ENCODE data around the gene MIOX. TPM values are rescaled to one million over a fixed set of nuclear protein-coding genes. Genes with fewer than 3 reads are reported as not detected.

Gene MIOX
- total RNA-seq, 1 experiment from 2014 or later, result 1.4 TPM

DNA sequence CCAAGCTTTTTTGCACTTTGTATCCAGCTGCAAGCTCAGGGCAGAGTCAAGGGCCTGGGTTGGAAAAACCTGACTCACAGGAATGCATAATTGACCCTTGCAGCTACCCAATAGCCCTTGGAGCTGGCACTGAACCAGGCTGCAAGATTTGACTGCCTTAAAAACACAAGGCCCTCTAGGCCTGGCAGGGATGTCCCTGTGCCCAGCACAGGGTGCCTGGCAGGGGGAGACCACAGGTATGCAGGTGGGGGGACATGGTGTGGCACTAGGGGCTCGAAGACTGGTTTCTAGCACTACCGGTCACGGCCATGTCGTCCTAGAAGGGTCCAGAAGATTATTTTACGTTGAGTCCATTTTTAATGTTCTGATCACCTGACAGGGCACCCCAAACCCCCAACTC lies 42.0 kb upstream of the MIOX start:
- Histone ChIP-seq H3K9me3 (ENCODE audit: control insufficient read depth, low read depth, low read length) (no peaks in the 10 kb centered on the region), H3K27me3 (ENCODE audit: insufficient read depth, low read length) (no peaks in the 10 kb centered on the region), H3K23me2 (ENCODE audit: insufficient read length, low read depth, low read length, poor library complexity, severe bottlenecking) (no peaks in the 10 kb centered on the region), H2AK5ac (ENCODE audit: insufficient read length, low read length) (no peak overlapping the region), H4K5ac (ENCODE audit: insufficient read length, low read depth, low read length) (no peak overlapping the region), H3K27ac (ENCODE audit: insufficient read length, low read depth, low read length) (no peak overlapping the region), H4K91ac (ENCODE audit: insufficient read length, low read depth, low read length) (no peak overlapping the region), H3K4ac (ENCODE audit: low read depth, low read length) (no peak overlapping the region), H2BK12ac (ENCODE audit: insufficient read length, low read depth, low read length) (no peak overlapping the region), H2AFZ (ENCODE audit: low read length) (no peak overlapping the region), H3K4me2 (ENCODE audit: insufficient read depth, insufficient read length, low read length) (no peak overlapping the region), H3K23ac (ENCODE audit: insufficient read length, low read depth, low read length) (no peak overlapping the region), H3K14ac (ENCODE audit: insufficient read depth, low read length) (no peak overlapping the region), H3K18ac (ENCODE audit: insufficient read length, low read depth, low read length) (no peak overlapping the region), H3K56ac (ENCODE audit: insufficient read length, low read depth, low read length) (no peak overlapping the region), H4K8ac (replicated peaks; ENCODE audit: insufficient read length, low read depth, low read length) (no peak overlapping the region), H3K79me2 (ENCODE audit: insufficient read depth, low read length) (no peaks in the 10 kb centered on the region), H2BK5ac (ENCODE audit: insufficient read length, low read length) (no peak overlapping the region), H3K4me1 (ENCODE audit: insufficient read depth, low read length) (no peaks in the 10 kb centered on the region), H3K79me1 (ENCODE audit: insufficient read depth, low read depth, low read length, poor library complexity, severe bottlenecking) (no peaks in the 10 kb centered on the region), H2BK15ac (ENCODE audit: low read depth, low read length) (no peak overlapping the region), H4K20me1 (ENCODE audit: control insufficient read depth, insufficient read depth, insufficient read length) (no peaks in the 10 kb centered on the region), H3K9ac (ENCODE audit: extremely low read depth, insufficient read length, low read length) (no peak overlapping the region), H2BK120ac (ENCODE audit: low read depth, low read length, poor library complexity, severe bottlenecking) (no peak overlapping the region), H2BK20ac (ENCODE audit: low read depth, low read length, poor library complexity, severe bottlenecking) (no peak overlapping the region), H3T11ph (ENCODE audit: low read length) (no peak overlapping the region)
- DNase-seq, result no peak
- Mint-ChIP-seq H3K27ac (peak overlapping the region in 1 of 3 experiments; percentile 55; a peak in 1 of 7 replicates), H3K36me3 (ENCODE audit: insufficient read depth in 1 of 3, low read depth in 3 of 3) (peaks cover 6 to 56% (median 32%) of the 10 kb centered on the region in 3 experiments; a peak in 6 of 7 replicates), H3K4me1 (peaks cover 3 to 11% of the 10 kb centered on the region in 2 experiments; a peak in 3 of 4 replicates), H3K9me3 (no peaks in the 10 kb centered on the region), H3K4me3 (no peak overlapping the region), H3K27me3 (ENCODE audit: low read depth) (no peaks in the 10 kb centered on the region)
- WGBS (ENCODE audit: extremely low coverage, insufficient read length, low lambda C conversion rate), result no CpG with 5 or more reads among the region's 5 CpGs
- TF ChIP-seq, protein P1, sequence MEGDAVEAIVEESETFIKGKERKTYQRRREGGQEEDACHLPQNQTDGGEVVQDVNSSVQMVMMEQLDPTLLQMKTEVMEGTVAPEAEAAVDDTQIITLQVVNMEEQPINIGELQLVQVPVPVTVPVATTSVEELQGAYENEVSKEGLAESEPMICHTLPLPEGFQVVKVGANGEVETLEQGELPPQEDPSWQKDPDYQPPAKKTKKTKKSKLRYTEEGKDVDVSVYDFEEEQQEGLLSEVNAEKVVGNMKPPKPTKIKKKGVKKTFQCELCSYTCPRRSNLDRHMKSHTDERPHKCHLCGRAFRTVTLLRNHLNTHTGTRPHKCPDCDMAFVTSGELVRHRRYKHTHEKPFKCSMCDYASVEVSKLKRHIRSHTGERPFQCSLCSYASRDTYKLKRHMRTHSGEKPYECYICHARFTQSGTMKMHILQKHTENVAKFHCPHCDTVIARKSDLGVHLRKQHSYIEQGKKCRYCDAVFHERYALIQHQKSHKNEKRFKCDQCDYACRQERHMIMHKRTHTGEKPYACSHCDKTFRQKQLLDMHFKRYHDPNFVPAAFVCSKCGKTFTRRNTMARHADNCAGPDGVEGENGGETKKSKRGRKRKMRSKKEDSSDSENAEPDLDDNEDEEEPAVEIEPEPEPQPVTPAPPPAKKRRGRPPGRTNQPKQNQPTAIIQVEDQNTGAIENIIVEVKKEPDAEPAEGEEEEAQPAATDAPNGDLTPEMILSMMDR (conservative IDR thresholded peaks at IDR 0.05), result no peak

All from H9 (cell line).